ENCODE data around the gene NINJ1.

Gene NINJ1

GRCh38 chr9:93134015-93134739 is at the start of gene NINJ1:
NINJ1 (minus strand) TSS chr9:93134251; CDS start chr9:93134217, 34 bp downstream.
- DNase-seq = peak; percentile 30 to 35

GRCh38 chr9:93183131-93183662 is 49.1 kb upstream of the NINJ1 start:
- DNase-seq = no peak

GRCh38 chr9:93182572-93182971 is 48.5 kb upstream of the NINJ1 start:
- no peak for DNase-seq

- DNase-seq = no peak
Observed at GRCh38 chr9:93181672-93182435, 47.8 kb upstream of the NINJ1 start.

GRCh38 chr9:93180938-93181337 is 46.9 kb upstream of the NINJ1 start:
- DNase-seq = no peak

GRCh38 chr9:93178851-93179786 is 45.1 kb upstream of the NINJ1 start:
- DNase-seq = no peak

GRCh38 chr9:93177676-93178075 is 43.6 kb upstream of the NINJ1 start:
- DNase-seq = no peak

GRCh38 chr9:93174976-93175375 is 40.9 kb upstream of the NINJ1 start:
- DNase-seq = no peak

- peak; percentile 27 to 36 for DNase-seq
Observed at GRCh38 chr9:93173365-93174051, 39.5 kb upstream of the NINJ1 start.

GRCh38 chr9:93172666-93173364 is 38.8 kb upstream of the NINJ1 start:
- no peak for DNase-seq

GRCh38 chr9:93171261-93171990 is 37.4 kb upstream of the NINJ1 start:
- DNase-seq = no peak

- DNase-seq = no peak
Observed at GRCh38 chr9:93170571-93170970, 36.5 kb upstream of the NINJ1 start.

- no peak for DNase-seq
Observed at GRCh38 chr9:93169444-93169843, 35.4 kb upstream of the NINJ1 start.

- DNase-seq = no peak
Observed at GRCh38 chr9:93168581-93168980, 34.5 kb upstream of the NINJ1 start.

- no peak for DNase-seq
Observed at GRCh38 chr9:93167838-93168237, 33.8 kb upstream of the NINJ1 start.

GRCh38 chr9:93167185-93167584 is 33.1 kb upstream of the NINJ1 start:
- no peak for DNase-seq

- DNase-seq = no peak
Observed at GRCh38 chr9:93166699-93167098, 32.6 kb upstream of the NINJ1 start.

- DNase-seq = no peak
Observed at GRCh38 chr9:93164085-93164484, 30.0 kb upstream of the NINJ1 start.

GRCh38 chr9:93161786-93162562 is 27.9 kb upstream of the NINJ1 start:
- DNase-seq = no peak

All from Kasumi-1 (cell line).